Nephron progenitor cell (in vitro differentiated cells): Measurements from ENCODE around the gene LOXHD1.
A peak's percentile ranks its signal among the peaks of the same experiment; 100 is the strongest.

Experiments used
- DNase-seq: peaks from one replicate; pipeline ENCODE4 v3.0.0; 2021
- H3K27ac Mint-ChIP-seq: 2 replicates; pipeline ENCODE4 v1.8.0; 2021; ENCODE audit warnings: mild to moderate bottlenecking, moderate library complexity, mixed read lengths
- H3K27me3 Mint-ChIP-seq: 2 replicates; pipeline ENCODE4 v1.8.0; 2021; ENCODE audit warnings: mild to moderate bottlenecking, low read depth, mixed read lengths; ENCODE audit not compliant: poor library complexity
- H3K36me3 Mint-ChIP-seq: 2 replicates; pipeline ENCODE4 v1.8.0; 2021; ENCODE audit warnings: low read depth, mixed read lengths
- H3K4me1 Mint-ChIP-seq: 2 replicates; pipeline ENCODE4 v1.8.0; 2021; ENCODE audit warnings: mixed read lengths
- H3K4me3 Mint-ChIP-seq: 2 replicates; pipeline ENCODE4 v1.8.0; 2021; ENCODE audit warnings: mild to moderate bottlenecking, moderate library complexity, mixed read lengths
- H3K9me3 Mint-ChIP-seq: 2 replicates; pipeline ENCODE4 v1.8.0; 2021; ENCODE audit warnings: mild to moderate bottlenecking, moderate library complexity, mixed read lengths
- CTCF ChIP-seq: fragments of 200-600 bp; sonication (generic); IDR thresholded peaks from 2 replicates; pipeline ENCODE4 v1.5.0; 2021; ENCODE audit warnings: antibody characterized with exemption

LOXHD1 gene

GRCh38 chr18:46448347-46448746 lies 208.7 kb downstream of the LOXHD1 start:
- Mint-ChIP-seq H3K36me3 (peaks cover 90% of the 10 kb centered on the region), H3K27ac (peak overlapping the region; percentile 58), H3K4me1 (peaks cover 14% of the 10 kb centered on the region), H3K27me3 (peaks cover 17% of the 10 kb centered on the region), H3K4me3 (no peak overlapping the region), H3K9me3 (peaks cover 18% of the 10 kb centered on the region)
- no peak for DNase-seq
- TF ChIP-seq CTCF, result no peak

GRCh38 chr18:46447792-46448191 lies 209.2 kb downstream of the LOXHD1 start:
- DNase-seq, result no peak
- H3K27ac Mint-ChIP-seq, result peak overlapping the region; percentile 58
- peaks cover 14% of the 10 kb centered on the region for H3K4me1 Mint-ChIP-seq
- H3K9me3 Mint-ChIP-seq, result peaks cover 23% of the 10 kb centered on the region
- TF ChIP-seq CTCF, result no peak
- no peak overlapping the region for H3K4me3 Mint-ChIP-seq
- H3K36me3 Mint-ChIP-seq, result peaks cover 90% of the 10 kb centered on the region
- H3K27me3 Mint-ChIP-seq, result peaks cover 17% of the 10 kb centered on the region

DNA sequence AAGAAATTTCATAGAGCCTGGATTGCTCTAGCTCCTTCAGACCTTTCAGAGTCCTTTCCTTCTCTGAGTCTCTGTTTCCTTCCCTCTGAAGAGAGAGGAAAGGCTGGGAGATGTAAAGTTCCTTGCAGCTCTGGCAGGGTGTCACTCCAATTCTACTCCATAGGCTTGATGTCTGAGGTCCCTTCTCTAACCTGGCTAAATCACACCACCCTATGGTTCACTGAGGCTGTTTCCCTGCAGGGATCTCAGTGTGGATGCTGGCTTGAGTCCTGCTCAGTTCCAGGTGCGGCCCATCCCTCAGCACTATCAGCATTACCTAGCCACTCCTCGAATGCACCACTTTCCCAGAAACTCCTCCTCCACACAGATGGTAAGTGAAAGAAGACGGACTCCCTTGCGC lies 209.7 kb downstream of the LOXHD1 start:
- Mint-ChIP-seq H3K4me1 (peaks cover 14% of the 10 kb centered on the region), H3K4me3 (no peak overlapping the region), H3K36me3 (peaks cover 91% of the 10 kb centered on the region), H3K27ac (peak overlapping the region; percentile 57), H3K9me3 (peaks cover 24% of the 10 kb centered on the region), H3K27me3 (peaks cover 17% of the 10 kb centered on the region)
- DNase-seq, result no peak
- no peak for TF ChIP-seq CTCF

DNA sequence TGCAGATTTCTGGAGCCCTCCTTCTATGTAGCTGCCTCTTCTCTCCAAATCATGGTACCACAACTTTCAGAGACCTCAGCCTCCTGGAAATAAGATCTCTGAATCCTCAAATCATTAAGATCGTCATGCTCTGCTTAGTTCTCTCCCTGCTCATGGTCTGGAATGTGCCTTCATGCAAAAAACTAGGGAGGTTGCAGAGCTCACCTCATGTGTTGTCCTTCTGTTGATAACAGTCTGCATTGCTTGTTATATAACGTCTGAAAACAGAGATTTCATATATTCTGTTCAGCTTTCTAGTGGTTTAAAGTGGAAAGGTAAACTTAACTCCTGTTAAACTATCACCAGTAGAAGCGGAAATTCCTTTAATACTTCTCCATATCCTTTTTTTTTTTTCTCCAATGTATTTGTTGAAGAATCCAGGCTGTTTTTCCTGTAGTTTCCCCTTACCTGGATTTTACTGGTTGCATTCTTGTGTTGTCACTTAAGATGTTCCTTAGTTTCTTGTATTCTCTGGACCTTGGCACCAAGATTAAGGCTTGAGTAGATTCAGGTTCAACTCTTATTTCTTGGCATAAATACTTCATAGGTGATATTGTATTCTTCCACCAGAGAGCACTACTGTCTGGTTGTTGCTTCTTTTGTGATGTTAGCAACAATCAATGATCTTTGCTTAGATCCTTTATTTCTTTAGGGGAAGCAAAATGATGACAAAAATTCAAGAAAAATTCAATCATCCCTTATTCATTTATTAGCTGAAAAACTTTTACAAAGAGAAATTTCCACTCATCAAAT lies 211.3 kb downstream of the LOXHD1 start:
- TF ChIP-seq CTCF, result no peak
- no peak for DNase-seq
- H3K27me3 Mint-ChIP-seq, result peaks cover 13% of the 10 kb centered on the region
- H3K9me3 Mint-ChIP-seq, result peaks cover 27% of the 10 kb centered on the region
- H3K4me3 Mint-ChIP-seq, result no peak overlapping the region
- H3K27ac Mint-ChIP-seq, result no peak overlapping the region
- H3K4me1 Mint-ChIP-seq, result peaks cover 14% of the 10 kb centered on the region
- H3K36me3 Mint-ChIP-seq, result peaks cover 92% of the 10 kb centered on the region

DNA sequence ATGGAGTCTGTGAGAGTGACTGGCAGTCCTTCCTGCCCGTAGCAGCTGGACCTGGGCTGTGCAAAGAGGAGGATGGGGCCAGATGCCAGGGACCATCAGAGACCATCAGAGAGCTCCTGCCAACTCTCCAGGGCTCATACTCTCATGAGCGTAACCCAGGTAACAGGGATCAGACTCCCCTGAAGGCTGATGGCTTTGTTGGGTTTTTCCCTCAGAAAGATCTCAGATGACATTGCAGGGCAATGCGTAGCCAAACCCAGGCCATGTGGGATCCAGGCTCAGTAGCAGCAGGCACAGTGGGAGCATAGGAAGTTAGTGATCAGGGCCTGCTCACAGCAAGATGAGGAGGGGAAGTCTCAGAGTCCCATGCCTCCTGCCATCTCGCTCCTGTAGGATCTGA lies 218.0 kb downstream of the LOXHD1 start:
- H3K9me3 Mint-ChIP-seq, result peaks cover 13% of the 10 kb centered on the region
- H3K27me3 Mint-ChIP-seq, result peaks cover 6% of the 10 kb centered on the region
- no peak overlapping the region for H3K27ac Mint-ChIP-seq
- peaks cover 21% of the 10 kb centered on the region for H3K4me1 Mint-ChIP-seq
- no peak for DNase-seq
- peaks cover 72% of the 10 kb centered on the region for H3K36me3 Mint-ChIP-seq
- H3K4me3 Mint-ChIP-seq, result no peak overlapping the region
- TF ChIP-seq CTCF, result no peak

DNA sequence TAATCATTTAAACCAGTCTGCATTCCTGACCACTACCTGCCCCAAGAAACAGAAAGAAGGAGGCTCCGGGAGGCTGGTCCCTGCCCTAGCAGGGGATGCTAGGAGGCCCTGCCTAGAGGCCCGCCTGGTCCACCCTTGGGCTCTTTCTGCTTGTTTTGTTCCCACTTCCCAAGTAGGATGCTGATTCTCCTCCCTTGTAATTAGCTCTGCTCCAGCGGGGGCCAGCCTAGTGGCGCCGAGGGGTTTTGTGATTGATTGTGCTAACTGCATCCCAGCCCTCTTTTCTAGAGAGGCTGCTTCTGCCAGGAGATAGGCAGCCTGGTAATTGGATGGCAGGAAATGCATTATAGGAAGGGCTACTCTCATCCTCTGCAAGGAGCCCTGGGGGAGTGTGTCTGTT lies 220.0 kb downstream of the LOXHD1 start:
- DNase-seq, result no peak
- no peak overlapping the region for H3K27ac Mint-ChIP-seq
- no peak overlapping the region for H3K4me3 Mint-ChIP-seq
- H3K4me1 Mint-ChIP-seq, result peaks cover 26% of the 10 kb centered on the region
- peaks cover under 1% of the 10 kb centered on the region for H3K9me3 Mint-ChIP-seq
- peaks cover 6% of the 10 kb centered on the region for H3K27me3 Mint-ChIP-seq
- H3K36me3 Mint-ChIP-seq, result peaks cover 57% of the 10 kb centered on the region
- TF ChIP-seq CTCF, result no peak
